Daoy (cell line): ENCODE data around the gene PLAC9. TPM values are rescaled to one million over a fixed set of nuclear protein-coding genes. Genes with fewer than 3 reads are reported as not detected.
"Not testable (repeated sequence)": the region's sequence is repeated elsewhere in the genome, so short reads cannot be mapped to it uniquely, and the experiment has no call there.

Source experiments
- DNase-seq: peaks from one replicate; pipeline ENCODE4 v3.0.0-alpha.2; 2015; ENCODE audit warnings: low read depth
- total RNA-seq: library from RNA; depleted of rRNA; stranded (reverse); fragments of >200 nt; shearing (Covaris generic); gene quantifications from 2 replicates; pipeline ENCODE4 v1.2.3, GENCODE V29; 2014; rRNA removed

Gene PLAC9, protein sequence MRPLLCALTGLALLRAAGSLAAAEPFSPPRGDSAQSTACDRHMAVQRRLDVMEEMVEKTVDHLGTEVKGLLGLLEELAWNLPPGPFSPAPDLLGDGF
- not detected in 2 replicates for total RNA-seq

DNA sequence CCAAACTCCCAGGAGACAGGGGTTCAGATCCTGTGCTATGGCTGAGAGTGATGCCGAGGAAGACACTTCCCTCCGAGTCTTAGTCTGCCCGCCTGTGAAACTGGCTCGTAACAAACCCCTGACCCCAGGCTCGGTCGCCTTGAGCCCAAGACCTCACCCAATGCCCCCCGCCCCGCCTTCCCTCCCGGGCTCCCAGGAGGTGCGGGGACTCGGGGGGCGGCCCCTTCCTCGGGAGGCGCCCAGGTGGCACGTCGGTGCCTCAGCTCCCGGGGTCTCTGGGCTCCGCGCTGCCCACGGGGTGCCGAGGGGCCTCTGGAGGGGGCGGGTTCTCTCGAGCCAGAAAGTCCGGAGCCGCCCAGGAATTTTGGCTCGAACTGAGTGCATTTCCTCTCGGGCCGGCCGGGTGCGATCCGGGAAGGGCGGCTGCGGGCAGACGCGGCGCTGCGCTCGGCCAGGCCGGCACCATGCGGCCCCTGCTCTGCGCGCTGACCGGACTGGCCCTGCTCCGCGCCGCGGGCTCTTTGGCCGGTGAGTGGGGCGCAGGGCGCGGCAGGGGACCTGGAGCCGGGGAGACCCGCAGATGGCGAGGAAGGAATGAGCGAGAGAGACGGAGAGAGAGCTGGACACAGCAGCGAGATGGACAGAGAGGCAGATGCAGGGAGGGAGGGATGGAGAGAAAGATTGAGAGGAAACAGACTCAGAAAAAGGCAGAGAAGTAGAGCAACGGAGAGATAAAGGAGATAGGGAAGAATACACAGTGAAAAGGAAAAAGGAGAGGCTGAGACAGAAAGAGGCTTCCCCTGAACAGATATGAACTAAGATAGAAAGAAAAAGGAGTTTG, at the start of gene PLAC9:
Gene PLAC9 (plus strand): TSS at position 432 of the 841 bp plus-strand sequence. CDS start 33 bp downstream, at position 465.
- DNase-seq, result peak; percentile 23

DNA sequence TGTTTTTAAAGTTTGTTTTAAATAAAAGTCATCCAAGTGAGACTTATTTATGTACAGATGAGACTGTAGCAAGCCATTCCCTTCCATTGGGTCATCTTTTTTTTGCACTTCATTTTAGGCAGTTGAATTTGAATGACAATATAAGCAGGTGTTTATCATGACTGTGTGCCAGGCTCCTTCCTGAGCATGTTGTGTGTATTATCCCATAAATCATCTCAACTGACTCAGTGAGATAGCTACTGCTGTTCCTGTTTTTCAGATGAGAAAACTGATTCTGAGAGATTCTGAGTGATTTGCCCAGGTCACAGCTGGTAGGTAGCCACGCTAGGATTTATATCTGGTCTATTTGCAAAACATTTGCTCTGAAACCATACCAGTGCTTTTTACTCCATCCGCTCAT, 42.4 kb upstream of the PLAC9 start:
- DNase-seq, result no peak

DNA sequence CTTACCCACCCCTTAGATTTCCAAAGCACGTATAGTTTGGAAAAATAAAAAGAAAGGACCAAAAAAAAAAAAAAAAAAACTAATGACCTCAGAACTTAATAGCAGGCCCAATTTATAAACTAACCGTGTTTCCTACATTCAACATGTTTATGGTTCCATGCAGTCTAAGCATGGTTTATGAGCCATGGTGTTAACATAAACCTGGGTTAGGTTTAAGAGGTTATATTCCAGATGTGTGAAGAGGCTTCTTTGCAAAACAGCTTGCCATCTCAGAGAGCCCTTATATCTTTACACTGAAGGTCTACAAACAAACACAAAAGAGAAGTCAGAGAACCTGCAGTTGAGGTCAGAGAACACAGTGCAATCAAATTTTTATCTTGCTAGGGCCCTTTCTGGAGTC, 38.3 kb upstream of the PLAC9 start:
- DNase-seq, result no peak

DNA sequence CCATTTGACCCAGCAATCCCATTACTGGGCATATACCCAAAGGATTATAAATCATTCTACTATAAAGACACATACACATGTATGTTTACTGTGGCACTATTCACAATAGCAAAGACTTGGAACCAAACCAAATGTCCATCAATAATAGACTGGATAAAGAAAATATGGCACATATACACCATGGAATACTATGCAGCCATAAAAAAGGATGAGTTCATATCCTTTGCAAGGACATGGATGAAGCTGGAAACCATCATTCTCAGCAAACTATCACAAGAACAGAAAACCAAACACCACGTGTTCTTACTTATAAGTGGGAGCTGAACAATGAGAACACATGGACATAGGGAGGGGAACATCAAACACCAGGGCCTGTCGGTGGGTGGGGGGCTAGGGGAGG, 34.3 kb upstream of the PLAC9 start:
- not testable (repeated sequence) for DNase-seq

DNA sequence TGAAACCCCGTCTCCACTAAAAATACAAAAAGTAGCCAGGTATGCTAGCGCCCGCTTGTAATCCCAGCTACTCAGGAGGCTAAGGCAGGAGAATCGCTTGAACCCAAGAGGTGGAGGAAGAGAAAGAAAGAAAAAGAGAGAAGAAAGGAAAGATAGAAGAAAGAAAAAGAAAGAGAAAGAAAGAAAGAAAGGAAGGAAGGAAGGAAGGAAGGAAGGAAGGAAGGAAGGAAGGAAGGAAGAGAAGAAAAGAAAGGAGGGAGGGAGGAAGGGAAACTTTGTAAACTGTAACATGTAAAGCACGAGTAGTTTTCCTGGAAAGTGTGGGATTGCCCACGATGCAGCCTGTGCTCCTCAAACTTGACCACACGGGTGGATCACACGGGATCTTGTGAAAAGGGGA, 33.2 kb upstream of the PLAC9 start:
- DNase-seq, result not testable (repeated sequence)

DNA sequence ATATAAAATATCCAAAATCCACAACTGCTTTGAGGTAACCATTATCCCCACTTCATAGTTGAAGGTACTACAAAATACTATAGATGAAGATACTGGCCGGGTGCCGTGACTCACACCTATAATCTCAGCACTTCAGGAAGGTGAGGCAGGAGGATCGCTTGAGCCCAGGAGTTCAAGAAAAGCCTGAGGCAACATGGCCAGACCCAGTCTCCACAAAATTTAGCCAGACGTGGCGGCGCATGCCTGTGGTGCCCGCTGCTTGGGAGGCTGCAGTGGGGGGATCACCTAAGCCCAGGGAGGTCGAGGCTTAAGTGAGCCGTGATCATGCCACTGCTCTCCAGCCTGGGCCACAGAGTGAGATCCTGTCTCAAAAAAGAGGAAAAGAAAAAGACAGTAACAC, 32.4 kb upstream of the PLAC9 start:
- DNase-seq, result no peak

DNA sequence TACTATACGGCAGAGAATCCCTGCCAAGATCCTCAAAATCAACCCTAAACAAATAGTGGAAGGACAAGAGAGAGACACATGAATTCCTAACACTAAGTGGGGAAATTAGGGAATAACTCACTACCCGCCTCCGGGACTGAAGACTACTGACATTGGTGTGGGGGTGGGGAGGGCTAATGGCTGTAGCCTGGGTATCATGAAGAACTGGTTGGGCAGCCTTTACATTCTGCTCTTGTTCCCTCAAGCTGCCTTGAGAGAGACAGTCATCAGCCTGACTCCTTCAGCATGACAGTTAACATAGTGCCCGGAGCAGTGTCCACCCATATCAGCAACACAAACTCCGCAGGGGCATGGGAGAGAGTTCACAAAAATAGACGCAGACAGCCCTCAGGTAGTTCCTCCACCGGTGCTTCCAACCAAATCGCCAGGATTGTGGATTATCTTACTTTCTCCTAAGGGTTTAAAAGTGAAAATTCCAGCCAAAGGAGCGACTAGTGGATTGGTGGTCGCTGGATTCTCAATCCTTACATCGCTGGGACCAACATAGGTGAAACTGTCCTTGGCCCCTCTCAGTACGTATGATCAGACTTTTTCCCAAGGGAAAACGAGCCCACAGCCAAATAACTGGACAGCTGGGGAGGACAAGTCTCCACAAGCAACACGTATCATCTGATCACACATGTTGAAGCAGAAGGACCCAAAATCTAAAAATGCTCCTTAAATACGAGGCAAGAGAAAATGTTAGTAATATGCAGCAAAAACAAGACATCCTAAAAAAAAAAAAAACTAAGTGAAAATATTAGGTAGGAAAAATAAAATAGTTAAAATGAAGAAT, 31.5 kb upstream of the PLAC9 start:
- no peak for DNase-seq

DNA sequence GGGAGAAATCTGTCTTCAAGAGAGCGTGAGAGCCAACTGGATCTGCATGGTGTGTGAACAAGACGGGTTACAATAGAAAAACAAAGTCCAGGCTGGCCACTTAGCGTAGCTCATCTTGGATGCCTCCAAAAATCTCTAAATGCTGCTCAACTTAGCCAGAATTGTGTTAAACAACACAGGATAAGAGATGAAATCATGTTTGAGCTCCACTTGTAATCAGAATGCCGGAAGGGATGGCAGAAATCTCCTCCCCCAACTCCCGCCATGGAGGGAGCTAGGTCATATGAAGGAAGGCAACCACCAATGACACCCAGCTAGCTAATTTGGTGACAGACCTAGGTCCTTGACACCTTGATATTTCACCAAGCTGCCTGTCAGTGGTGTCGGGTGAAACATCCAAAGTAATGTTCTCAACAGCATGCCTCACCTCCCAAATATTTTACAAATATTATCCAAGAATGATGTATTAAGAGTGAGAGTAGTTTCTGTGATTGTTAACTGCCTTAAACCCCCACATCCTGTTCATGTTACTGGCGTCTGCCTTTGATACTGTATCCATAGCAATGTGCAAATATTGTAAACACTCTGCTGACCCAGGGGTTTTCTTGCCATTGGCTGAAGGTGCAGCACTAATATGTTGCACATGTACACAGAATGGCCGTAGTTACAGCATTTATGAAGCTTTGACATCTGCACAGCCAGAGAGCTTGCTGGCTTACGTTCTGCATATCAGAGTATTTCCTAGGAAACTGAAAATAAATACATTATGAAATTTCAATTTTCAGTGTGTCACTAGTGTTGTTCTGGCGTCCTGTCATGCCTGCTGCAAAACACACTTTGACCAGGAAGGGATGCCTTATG, 28.2 kb upstream of the PLAC9 start:
- no peak for DNase-seq

DNA sequence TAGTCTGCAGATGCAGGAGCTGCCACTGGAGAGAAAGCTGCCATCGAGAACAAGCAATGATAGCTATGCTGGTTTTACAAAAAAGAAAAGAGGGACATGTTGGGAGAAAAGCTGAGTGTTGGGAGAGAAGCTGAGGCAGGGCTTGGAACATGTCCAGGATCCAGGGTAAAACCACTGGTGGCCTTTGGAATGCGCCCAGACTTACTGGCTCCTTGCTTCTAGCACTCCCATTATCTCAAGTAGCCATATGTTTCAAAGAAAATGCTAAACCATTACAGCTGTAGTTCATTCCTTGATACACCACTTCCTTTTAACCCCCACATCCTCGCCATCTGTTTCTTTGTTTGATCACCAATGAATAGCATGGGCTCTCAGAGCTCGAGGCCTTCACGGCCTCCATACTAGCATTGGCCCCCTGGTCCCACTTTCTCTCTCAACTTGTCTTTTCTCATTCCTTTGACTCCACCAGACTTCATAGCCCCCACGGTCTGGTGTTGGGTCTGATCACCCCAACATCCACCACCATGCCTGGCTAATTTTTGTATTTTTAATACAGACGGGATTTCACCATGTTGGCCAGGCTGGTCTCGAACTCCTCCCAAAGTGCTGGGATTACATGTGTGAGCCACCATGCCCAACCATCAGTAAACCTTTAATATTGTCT, 23.8 kb upstream of the PLAC9 start:
- DNase-seq, result no peak

DNA sequence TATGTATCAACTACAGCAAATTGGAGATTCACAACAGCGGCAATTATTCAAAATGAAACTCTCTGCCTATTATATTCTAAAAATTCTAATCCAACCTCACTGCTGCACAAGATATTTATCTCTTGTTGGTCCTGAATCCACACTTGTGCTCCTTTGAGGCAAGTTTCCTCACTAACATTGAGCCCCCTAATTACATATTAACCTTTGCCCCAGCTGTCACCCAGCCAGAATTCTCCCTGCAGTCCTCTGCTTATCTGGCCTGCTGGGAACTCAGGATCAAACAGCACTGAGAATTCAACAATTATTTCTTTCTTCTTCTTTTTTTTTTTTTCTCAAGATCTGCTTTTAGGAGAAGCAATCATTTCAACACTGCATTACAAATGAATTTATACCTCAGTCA, 21.5 kb upstream of the PLAC9 start:
- DNase-seq, result no peak

DNA sequence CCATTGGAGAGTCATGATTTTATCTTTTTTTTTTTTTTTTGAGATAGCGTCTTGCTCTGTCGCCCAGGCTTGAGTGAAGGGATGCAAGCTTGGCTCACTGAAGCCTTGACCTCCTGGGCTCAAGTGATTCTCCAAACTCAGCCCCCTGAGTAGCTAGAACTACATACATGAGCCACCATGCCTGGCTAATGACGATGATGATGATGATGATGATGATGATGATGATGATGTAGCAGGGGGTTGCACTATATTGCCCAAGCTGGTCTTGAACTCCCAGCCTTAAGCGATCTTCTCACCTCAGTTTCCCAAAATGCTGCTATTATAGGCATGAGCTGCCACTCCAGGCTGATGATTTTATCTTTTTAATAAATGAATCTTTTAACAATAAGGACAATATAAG, 13.9 kb upstream of the PLAC9 start:
- DNase-seq, result no peak

DNA sequence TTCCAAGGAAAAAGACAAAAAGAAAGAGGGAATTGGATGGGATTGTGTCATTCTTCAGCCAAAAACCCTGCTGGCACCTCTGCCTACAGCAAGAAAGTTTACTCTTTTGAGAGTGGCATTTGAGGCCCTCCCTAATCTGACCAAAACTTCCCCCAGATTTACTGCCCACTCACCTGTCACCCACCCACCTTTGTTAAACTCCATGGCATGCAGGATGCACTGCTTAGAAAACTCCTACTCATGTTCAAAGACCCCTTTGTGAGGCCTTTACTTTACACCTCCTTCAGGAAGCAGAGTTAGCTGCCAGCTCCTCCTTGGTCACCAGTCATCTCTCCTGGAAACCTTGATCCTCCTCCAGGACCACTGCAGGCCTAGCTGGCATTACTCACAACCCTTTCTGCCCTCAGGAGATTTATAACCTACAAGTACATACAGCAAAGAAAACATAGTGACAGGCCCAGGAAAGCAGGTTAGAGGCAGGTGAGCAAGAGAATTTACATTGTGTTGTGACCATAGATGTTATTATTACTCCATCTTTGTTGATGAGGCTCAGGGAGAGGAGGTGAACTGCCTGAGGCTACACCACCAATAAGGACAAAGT, 10.3 kb upstream of the PLAC9 start:
- no peak for DNase-seq

DNA sequence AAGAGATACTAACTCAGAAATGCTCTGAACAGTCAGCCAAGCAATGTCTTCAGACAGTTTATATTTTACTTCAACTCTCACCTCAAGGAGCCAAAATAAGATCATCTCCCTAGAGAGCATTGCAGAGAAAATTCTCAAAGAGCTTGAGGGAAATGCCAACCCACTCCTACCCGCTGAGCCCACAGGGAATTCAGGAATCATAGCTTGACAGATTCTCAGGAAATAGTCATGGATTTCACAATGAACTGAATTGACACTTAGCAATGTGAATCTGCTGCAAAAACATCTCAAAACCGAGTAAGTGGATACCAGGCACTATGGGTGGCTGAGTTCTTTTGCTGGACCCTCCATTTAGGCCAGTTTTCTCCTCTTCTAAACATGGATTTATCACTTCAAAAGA, 9.8 kb upstream of the PLAC9 start:
- no peak for DNase-seq

DNA sequence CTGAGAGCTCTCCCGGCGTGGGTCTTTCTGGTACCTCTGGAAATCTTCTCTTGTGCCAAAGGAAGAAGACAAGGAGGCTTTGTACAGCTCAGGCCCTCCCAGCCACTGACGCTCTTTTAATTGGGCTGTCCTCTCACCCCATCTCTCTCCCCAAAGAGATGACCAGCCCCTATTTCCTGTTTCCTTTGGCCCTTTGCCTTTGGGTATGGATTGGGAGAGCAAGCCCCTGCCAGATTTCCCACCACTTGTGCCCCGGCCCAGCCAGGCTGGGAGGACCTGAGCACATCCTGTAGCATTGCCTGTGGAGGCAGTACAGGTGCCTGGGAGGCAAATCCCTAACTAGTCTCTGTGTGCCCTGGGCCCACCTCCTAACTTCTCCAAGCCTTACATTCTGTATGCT, 5.7 kb upstream of the PLAC9 start:
- no peak for DNase-seq

DNA sequence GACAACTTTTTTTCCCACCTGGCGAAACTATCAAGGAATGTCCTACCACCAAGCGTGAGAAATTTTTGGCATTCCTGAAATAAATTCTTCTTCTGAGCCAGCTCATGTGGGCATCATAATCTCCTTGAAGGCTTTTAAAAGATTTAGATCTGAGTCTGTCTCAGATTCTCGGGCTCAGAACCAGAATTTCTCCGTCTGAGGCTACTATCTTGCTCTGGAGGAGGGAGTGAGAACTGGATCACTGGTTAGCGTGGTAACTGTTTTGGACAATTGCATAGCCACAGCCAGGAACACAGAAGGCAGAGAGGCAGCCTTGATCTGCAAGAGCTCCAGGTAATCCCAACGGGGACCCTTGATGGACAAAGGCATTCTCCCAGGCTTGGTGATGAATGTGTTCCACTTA, 1.0 kb upstream of the PLAC9 start:
- DNase-seq, result no peak

DNA sequence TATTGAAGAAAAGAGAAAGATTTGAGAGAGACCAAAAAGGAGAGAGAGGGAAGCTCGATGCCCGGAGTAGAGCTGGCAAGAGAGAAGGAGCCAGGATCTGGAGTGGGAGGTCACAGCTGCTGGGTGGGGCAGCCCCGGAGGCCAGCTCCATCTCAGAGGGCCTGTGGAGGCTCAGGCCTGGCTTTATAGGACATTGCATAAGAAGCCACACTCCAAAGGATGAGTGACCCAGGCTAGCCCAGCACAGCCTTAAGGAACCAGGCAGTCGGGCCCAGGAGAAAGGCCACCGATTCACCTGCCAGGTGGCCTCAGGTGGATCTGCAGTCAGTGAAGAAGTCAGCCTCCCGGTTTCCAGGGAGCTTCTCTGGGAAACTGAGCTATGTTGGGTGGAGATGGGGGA, 676 bp downstream of the PLAC9 start:
- no peak for DNase-seq

DNA sequence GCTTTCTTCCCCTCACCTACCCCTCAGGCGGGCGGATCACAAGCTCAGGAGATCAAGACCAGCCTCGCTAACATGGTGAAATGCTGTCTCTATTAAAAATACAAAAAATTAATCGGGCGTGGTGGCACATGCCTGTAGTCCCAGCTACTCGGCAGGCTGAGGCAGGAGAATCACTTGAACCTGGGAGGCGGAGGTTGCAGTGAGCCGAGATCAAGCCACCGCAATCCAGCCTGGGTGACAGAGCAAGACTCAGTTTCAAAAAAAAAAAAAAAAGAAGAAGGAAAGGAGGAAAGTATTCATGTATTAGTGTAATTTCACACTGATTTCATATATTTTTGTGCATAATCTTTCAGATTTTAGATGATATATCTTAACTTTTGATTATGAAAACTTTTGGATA, 1.2 kb downstream of the PLAC9 start:
- DNase-seq, result not testable (repeated sequence)

DNA sequence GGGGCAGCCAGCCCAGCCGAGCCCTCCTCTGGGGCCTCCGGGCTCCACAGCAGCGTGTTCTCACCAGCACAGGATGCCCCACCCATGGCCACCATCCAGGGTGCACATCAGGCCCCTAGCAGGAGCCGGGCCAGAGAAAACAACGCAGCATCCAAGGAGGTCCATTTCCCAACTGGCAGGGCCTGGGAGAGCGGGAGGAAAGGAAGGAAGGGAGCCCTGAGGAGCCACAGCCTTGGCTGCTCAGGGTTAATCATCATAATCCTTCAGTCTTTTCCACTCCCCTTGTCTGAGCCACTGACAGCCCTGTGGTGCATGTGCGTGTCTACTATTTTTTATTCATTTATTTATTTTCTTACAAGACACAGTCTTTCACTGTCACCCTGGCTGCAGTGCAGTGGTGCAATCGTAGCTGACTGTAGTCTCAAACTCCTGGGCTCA, 3.6 kb downstream of the PLAC9 start:
- peak; percentile 74 for DNase-seq

DNA sequence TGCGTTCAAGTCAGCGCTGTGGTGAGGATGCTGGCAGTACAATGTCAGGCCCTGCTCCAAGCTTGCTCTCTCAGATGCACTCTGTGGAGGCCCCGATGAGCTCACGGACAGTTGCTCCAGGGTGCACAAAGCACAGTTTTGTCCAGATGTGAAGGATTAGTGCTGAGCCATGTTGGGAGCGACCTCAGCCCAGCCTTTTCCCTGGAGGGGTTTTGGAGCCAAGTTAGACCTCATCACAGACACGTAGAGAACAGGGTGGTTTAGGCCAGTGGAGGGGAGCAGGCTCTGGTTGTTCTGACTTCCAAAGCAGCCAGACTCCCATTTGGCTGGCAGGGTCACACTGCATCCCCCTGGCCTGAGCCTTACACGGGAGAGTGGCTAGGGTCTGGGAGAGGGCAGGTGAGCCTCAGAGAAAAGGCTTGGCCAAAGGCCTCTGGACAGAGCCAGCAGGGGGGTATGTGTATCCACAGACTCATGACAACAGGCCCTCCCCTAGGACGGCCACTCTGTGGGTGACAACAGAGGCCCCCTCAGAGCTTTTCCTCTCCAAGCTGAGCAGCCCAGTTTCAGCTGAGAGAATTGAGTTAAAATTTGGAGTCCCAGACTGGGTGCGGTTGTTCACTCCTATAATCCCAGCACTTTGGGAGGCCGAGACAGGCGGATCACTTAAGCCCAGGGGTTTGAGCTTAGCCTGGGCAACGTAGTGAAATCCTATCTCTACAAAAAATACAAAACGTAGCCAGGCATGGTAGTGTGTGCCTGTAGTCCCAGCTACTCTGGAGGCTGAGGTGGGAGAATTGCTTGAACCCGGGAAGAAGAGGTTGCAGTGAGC, 4.7 kb downstream of the PLAC9 start:
- DNase-seq, result no peak

DNA sequence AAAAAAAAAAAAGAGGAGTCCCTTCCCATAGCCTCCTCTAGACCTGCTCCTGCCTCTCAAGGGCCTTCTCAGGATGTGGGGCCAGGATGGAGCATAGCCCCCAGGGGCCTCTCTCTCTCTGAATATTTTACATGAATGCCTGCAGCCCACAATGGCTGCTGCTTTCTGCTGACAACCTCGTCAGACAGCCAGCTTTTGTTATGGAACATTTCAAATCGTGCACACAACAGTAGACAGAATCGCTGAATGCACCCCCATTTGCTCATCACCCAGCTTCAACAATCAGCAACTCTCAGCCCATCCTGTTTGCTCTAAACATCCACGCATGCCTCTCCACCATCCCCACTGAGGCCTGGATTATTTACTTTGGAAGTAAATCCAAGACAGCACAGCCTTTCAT, 5.4 kb downstream of the PLAC9 start:
- no peak for DNase-seq
